NCI-H2081 (cell line): ENCODE results near the gene XPNPEP2.

Source experiments
- DNase-seq, 2 experiments: peaks; one replicate each; lab custom pipeline; 2025; lab: John Stamatoyannopoulos, UW

Gene XPNPEP2

DNA sequence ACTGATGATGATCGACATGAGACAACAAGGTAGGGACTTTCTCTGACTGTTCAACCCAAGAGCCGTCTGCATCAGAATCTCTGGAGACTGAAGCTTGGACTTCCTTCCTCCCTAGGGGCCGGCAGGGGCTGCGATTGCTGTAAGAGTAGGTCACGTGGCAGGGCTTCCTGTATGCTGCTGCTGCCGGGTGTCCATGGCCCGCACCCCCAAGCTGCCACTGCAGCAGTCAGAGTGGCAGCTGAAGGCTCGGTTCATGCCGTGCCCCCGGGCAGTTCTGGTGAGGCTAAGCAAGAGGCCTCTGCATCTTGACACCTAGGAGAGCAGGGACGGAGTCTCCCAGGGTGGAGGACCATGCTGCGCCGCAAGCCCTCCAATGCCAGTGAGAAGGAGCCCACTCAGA is 41.0 kb downstream of the XPNPEP2 start, which contains the start of gene SASH3:
Gene SASH3, plus strand, starts transcription at position 203 of the 400 bp plus-strand sequence. Its CDS starts 149 bp downstream, at position 352.
- no peak for DNase-seq

GRCh38 chrX:129780441-129781105 is 41.8 kb downstream of the XPNPEP2 start:
- no peak for DNase-seq

DNA sequence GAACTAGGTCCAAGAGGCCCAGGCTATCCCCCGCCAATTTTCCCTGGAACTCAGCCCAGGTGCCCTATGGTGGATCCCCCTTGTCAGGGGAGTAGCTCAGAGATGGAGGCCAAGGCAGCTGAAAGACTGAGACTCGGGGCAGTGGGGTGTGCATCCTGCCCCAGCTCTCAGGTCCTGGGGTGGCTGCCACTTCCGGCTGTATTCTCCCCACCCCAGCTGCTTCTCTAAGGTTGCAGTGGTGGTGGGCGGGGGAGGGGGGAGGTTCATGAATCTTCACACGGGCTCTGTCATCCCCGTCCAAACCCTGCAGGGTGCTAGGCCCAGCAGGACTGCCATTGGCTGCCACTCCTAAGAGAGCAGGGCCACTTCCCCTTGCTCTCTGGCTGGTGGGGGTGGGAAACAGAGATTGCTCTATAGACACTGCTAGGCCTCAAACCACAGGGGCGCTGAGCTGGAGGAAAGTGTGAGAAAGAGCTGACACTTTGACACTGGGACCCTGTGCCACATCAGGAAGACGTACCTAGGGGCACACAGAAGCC is 42.4 kb downstream of the XPNPEP2 start:
- no peak for DNase-seq

GRCh38 chrX:129781680-129782495 is 43.1 kb downstream of the XPNPEP2 start:
- DNase-seq, result no peak

DNA sequence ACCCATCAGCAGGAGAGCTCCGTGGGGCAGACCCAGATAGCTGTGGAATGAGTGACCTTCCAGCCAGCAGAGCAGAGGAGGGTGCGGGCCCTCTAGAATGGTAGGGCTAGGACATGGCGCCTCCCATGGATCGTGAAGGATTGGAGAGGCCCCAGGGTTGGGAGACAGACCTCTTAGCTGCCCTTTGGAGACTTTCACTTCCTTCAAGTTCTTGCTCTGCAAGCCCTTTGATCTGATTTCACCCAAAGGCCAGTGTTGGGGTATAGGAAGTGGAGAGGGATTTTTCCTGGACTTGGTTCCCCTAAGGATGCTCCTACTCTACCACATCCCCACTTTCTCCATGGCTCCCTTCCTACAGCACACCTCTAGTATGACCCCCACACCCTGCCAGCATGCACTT is 43.9 kb downstream of the XPNPEP2 start:
- DNase-seq, result no peak

DNA sequence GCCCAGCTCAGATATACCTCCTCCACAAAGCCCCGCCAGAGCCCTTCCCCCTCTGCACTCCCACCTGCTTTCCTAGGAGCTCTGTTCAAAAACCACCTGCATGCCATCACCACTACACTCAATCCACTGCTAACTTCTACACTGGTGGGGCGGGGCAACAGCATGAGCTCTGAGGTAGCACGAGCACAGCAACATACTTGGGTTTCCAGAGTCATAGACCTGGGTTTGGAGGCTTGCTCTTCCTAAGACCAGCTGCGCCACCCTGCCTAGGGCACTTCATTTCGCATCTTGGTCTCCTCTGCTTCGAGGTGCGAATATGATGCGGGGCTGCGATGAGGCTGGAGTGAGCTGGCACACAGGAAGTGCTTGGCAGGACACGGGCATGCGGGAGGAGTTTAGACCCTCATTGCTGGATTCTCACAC is 44.5 kb downstream of the XPNPEP2 start:
- DNase-seq, result no peak

- DNase-seq, result no peak
Observed at GRCh38 chrX:129784371-129784770, 45.6 kb downstream of the XPNPEP2 start.

GRCh38 chrX:129785160-129785947 is 46.6 kb downstream of the XPNPEP2 start:
- no peak for DNase-seq

DNA sequence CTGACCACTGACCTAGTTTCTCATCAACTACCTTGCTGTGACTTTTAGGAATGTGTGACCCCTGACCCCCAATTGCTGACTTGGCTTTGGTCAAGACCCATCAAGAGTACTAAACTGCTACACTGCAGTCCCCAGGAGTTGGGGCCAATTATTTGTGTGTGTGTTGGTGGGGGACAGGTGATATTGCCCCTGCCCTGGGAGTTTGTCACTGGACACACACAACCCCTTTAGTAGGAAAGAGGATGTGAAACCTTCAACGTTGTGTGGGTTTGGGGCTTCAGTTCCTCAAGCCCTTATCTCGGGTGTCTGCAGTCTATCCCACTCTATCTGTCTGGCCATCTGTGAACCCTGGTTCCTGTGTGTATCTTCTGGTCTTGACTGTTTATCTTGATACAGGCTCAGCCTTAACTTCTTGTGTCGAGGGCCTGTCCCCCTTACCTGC is 47.5 kb downstream of the XPNPEP2 start:
- DNase-seq, result no peak

DNA sequence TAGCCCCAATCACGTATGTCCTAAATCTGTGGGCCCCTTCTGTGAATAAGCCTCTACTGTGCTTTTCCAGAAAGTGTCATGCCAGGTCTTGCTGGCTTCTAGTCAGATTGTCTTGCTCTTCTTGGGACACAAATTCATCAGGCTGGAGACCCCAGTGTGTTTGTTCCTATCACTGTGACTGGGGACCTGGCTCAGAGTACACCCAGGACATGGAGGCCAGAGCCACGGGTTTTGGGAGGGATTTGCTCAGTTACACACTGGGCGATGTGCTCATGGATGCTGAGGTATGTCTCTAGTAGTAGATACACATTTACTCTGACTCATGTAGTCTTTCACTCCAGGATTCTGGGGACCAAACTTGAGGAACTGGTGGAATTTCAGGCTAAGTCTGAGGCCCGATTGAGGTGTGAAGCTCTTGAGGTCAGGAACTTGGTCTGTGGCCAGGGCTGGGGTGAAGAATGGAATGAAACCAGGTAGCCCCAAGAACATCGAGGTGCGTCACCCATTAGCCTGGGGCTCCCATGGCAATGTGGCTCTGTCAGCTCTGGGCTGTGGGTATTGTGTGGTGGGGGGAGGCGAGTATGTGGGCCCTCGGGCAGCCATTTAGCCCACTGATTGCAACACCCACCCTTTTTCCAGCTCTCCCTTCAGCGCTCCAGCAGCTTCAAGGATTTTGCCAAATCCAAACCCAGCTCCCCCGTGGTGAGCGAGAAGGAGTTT is 48.7 kb downstream of the XPNPEP2 start:
- DNase-seq, result no peak

DNA sequence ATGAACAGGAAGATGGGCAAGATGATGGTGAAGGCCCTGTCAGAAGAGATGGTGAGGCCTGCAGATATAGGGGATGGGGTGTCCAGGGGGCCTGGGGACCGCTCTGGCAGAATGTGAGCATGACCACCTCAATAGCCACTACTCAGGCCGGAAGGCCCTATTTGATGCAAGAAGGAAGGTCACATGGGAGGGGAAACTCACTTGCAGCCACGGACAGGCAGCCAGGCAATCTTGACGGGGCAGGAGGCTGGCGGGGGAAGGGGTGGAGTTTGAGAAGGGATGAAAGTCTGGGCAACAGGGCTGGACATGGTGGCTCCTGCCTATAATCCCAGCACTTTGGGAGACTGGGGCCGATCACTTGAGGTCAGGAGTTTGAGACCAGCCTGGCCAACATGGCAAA is 49.7 kb downstream of the XPNPEP2 start:
- DNase-seq, result no peak

- no peak for DNase-seq
Observed at GRCh38 chrX:129790146-129790545, 51.4 kb downstream of the XPNPEP2 start.

DNA sequence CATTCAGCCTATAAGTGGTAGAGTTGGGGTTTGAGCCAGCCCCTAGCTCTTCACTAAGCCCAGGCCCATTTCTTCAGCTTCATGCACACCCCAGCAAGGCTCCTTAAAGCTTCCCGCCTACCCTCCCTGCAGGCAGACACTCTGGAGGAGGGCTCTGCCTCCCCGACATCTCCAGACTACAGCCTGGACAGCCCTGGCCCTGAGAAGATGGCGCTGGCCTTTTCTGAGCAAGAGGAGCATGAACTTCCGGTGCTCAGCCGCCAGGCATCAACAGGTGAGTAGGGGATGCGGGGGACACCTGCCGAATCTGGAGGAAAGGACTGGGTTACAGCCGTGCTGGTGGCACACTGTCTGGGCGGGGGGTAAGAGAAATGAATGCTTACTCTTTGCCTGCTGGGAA is 52.0 kb downstream of the XPNPEP2 start:
- no peak for DNase-seq

DNA sequence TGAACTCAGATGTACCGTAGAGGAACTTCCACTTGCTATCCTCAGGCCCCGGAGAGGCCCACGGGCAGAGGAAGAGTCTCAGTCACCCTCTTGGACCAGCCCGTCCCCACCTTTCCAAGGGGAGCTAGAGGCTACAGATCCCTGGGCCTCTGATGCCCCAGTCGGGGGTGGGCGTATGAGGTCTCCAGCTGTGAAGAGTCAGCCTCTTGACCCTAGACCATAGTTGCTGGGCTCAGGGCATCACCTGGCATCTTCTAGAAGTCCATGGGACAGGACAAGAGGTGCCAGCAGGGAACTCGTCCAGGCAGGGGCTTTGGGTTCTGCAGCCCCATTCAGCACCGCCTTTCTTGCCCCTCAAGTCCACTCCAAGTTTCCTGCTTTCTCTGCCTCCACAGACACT is 52.6 kb downstream of the XPNPEP2 start:
- DNase-seq, result no peak

GRCh38 chrX:129791961-129792570 is 53.3 kb downstream of the XPNPEP2 start:
- DNase-seq, result no peak

DNA sequence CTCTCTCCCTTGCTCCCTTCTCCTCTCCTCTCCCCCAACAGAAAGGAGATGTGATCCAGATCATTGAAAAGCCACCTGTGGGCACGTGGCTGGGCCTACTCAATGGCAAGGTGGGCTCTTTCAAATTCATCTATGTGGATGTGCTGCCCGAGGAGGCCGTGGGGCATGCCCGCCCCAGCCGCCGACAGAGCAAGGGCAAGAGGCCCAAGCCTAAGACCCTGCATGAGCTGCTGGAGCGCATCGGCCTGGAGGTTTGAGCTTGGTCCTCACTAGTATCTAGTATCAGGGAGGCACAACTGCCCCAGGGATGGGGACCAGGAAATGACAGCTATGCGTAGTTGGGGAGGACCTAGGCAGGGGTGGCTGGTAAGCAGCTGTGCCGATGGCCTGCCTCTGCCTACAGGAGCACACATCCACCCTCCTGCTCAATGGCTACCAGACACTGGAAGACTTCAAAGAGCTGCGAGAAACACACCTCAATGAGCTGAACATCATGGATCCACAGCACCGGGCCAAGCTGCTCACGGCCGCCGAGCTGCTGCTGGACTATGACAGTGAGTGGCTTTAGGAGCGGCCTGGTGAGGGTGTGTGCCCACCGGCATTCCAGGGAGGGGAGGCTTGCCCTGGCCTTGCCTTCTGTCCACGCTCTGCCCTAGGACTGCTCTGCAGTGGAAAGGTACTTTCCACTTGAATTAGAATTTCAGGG is 54.0 kb downstream of the XPNPEP2 start:
- no peak for DNase-seq

GRCh38 chrX:129793604-129794191 is 54.9 kb downstream of the XPNPEP2 start:
- DNase-seq, result no peak

- DNase-seq, result no peak
Observed at GRCh38 chrX:129795584-129795983, 56.8 kb downstream of the XPNPEP2 start.

GRCh38 chrX:129797251-129797906 is 58.6 kb downstream of the XPNPEP2 start:
- DNase-seq, result no peak

GRCh38 chrX:129798456-129798855 is 59.7 kb downstream of the XPNPEP2 start:
- no peak for DNase-seq
